ENCODE measurements around the gene DOC2A. TPM values are rescaled to one million over a fixed set of nuclear protein-coding genes. Genes with fewer than 3 reads are reported as not detected.

Gene DOC2A
- total RNA-seq, 4 donors from 2014 or later = 7.2 to 28.8 (median 9.7) TPM

DNA sequence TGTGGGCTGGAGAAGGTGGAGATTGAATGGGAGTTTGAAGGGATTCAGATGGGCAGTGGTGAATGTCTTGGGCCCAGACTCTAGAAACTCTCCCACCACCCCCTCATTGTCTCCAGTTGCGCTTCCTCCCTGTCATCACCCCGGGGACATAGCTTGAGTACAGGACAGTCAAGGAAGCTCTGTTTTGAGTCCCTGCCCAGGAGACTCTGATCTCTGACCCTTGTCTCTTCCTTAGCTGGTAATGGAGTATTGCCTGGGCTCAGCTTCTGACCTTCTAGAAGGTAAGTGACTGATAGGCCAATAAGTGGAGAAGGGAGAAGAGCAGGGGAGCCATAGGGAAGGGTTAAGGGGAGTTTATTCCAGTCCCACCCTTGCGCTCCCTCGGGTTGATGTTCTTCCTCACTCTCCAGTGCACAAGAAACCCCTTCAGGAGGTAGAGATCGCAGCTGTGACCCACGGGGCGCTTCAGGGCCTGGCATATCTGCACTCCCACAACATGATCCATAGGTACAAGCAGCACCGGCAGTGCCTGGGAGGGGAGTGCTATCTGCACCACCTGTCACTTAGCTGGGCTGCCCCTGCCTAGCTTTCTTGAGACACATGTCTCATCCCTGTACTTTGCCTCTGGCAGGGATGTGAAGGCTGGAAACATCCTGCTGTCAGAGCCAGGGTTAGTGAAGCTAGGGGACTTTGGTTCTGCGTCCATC, 32.1 kb downstream of the DOC2A start:
- Histone ChIP-seq H3K9me3 (no peaks in the 10 kb centered on the region), H3K4me1 (peaks cover 21 to 29% (median 25%) of the 10 kb centered on the region in 4 donors), H3K27me3 (no peaks in the 10 kb centered on the region), H3K4me3 (no peak overlapping the region), H3K36me3 (peaks cover 0 to 49% (median 17%) of the 10 kb centered on the region in 4 donors), H3K27ac (no peak overlapping the region)
- TF ChIP-seq EP300 (IDR thresholded peaks at IDR 0.05; ENCODE audit: low read depth) (no peak), POLR2AphosphoS5 (IDR thresholded peaks at IDR 0.05) (no peak), CTCF (IDR thresholded peaks at IDR 0.05) (no peak), POLR2A (IDR thresholded peaks at IDR 0.05) (no peak)
- no peak for DNase-seq
- intact Hi-C loops (cut with DNase I; ENCODE audit: low total_unique reads) (no loop called here), in situ Hi-C loops (cut with MboI; ENCODE audit: low pct_ligation_motif_present in 1 of 4, low pct_unique_long_range_greater_than_20kb in 1 of 4, low sequenced_read_pairs in 3 of 4) (no loop called here)
- 80 to 89% methylated on average over 1 to 9 of the region's 9 CpGs for whole genome bisulfite sequencing, 2 donors (ENCODE audit: low coverage in 1 of 2)

DNA sequence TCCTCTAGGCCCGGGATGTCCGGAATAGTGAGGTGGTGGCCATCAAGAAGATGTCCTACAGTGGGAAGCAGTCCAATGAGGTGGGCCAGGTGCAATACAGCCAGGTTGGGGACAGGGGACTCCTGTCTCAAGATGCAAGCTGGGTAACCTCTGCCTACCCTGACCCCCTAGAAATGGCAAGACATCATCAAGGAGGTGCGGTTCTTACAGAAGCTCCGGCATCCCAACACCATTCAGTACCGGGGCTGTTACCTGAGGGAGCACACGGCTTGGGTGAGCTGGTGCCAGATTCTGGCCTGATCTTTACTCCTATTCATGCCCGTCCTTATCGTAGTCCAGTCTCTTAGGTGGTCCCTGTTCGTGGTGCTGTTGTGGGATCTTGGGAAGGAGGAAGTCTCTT, 32.7 kb downstream of the DOC2A start:
- 98% methylated on average over 9 of the region's 9 CpGs; no CpG with 5 or more reads in 1 of the 2 donors for whole genome bisulfite sequencing, 2 donors (ENCODE audit: low coverage in 1 of 2)
- Histone ChIP-seq H3K9me3 (no peaks in the 10 kb centered on the region), H3K4me3 (no peak overlapping the region), H3K4me1 (peaks cover 21 to 31% (median 25%) of the 10 kb centered on the region in 4 donors), H3K27me3 (no peaks in the 10 kb centered on the region), H3K27ac (no peak overlapping the region), H3K36me3 (peaks cover 0 to 43% (median 14%) of the 10 kb centered on the region in 4 donors)
- TF ChIP-seq EP300 (IDR thresholded peaks at IDR 0.05; ENCODE audit: low read depth) = no peak
- TF ChIP-seq CTCF (IDR thresholded peaks at IDR 0.05) = no peak
- TF ChIP-seq POLR2AphosphoS5 (IDR thresholded peaks at IDR 0.05) = no peak
- TF ChIP-seq POLR2A (IDR thresholded peaks at IDR 0.05) = no peak
- DNase-seq = no peak
- in situ Hi-C loops (cut with MboI; ENCODE audit: low pct_ligation_motif_present in 1 of 4, low pct_unique_long_range_greater_than_20kb in 1 of 4, low sequenced_read_pairs in 3 of 4) = no loop called here
- intact Hi-C loops (cut with DNase I; ENCODE audit: low total_unique reads) = no loop called here

DNA sequence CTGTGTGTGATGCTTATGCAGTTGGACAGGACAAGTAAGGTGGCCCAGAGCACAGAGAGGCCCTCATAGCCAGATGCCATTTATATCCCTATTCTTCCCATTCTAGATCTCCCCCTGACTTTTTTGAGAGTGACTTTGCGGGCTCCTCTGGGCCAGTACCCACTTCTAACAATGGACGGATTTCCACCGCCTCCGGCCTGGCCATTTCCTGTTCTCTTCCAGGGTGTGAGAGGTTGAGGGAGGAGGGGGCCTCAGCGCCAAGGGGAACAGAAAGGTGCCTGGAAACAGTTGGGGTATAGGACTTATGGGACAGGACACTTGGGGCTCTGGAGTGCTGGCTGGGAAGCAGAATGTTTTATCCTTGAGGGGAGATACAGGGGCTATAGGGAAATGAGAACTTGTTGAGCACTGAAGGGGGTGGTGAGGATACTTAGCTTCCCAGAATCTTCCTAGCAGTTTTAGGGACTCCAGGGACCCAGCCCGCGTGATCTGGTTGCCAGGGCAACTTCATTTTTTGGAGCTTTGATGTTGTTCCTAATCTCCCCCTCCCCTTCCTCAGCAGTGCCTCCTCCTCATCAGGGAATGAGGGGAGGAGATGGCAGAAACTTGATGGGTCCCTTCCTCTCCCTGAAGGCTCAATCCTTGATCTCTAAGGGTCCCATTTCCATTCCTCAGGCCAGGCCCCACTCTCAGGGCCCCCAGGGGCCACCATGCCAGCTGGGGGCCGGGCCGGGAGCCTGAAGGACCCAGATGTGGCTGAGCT, 33.6 kb downstream of the DOC2A start:
- H3K4me1 ChIP-seq = peaks cover 21 to 32% (median 25%) of the 10 kb centered on the region in 4 donors
- no peaks in the 10 kb centered on the region for H3K27me3 ChIP-seq
- H3K36me3 ChIP-seq = peaks cover 0 to 34% (median 13%) of the 10 kb centered on the region in 4 donors
- no peaks in the 10 kb centered on the region for H3K9me3 ChIP-seq
- no peak for DNase-seq
- H3K4me3 ChIP-seq = no peak overlapping the region
- WGBS, 2 donors (ENCODE audit: low coverage in 1 of 2) = 86 to 90% methylated on average over 2 to 8 of the region's 9 CpGs
- in situ Hi-C loops (cut with MboI; ENCODE audit: low pct_ligation_motif_present in 1 of 4, low pct_unique_long_range_greater_than_20kb in 1 of 4, low sequenced_read_pairs in 3 of 4) (no loop called here), intact Hi-C loops (cut with DNase I; ENCODE audit: low total_unique reads) (no loop called here)
- TF ChIP-seq POLR2AphosphoS5 (IDR thresholded peaks at IDR 0.05) (no peak), POLR2A (IDR thresholded peaks at IDR 0.05) (no peak), EP300 (IDR thresholded peaks at IDR 0.05; ENCODE audit: low read depth) (no peak), CTCF (IDR thresholded peaks at IDR 0.05) (no peak)
- peak overlapping the region in 1 of 4 donors; percentile 27 for H3K27ac ChIP-seq

GRCh38 chr16:29975811-29976511, 34.9 kb downstream of the DOC2A start:
- no peak for DNase-seq
- intact Hi-C loops (cut with DNase I; ENCODE audit: low total_unique reads) = no loop called here
- in situ Hi-C loops (cut with MboI; ENCODE audit: low pct_ligation_motif_present in 1 of 4, low pct_unique_long_range_greater_than_20kb in 1 of 4, low sequenced_read_pairs in 3 of 4) = no loop called here
- peak overlapping the region; percentile 23 to 95 (median 94) for H3K27ac ChIP-seq
- TF ChIP-seq POLR2AphosphoS5 (IDR thresholded peaks at IDR 0.05) (no peak), EP300 (IDR thresholded peaks at IDR 0.05; ENCODE audit: low read depth) (no peak)
- WGBS, 2 donors (ENCODE audit: low coverage in 1 of 2) = 20 to 25% methylated on average over 3 to 6 of the region's 6 CpGs
- no peaks in the 10 kb centered on the region for H3K9me3 ChIP-seq
- peak overlapping the region in 2 of 4 donors; percentile 81 to 99 for H3K4me3 ChIP-seq
- H3K27me3 ChIP-seq = no peaks in the 10 kb centered on the region
- H3K4me1 ChIP-seq = peaks cover 21 to 32% (median 25%) of the 10 kb centered on the region in 4 donors
- peaks cover 0 to 25% (median 7%) of the 10 kb centered on the region in 4 donors for H3K36me3 ChIP-seq
